COLO668 (cell line): Measurements from ENCODE around the gene PPP1R2B.
A peak's percentile ranks its signal among the peaks of the same experiment; 100 is the strongest.
"Not testable (repeated sequence)": the region's sequence is repeated elsewhere in the genome, so short reads cannot be mapped to it uniquely, and the experiment has no call there.

Experiments
- DNase-seq: peaks from one replicate; lab custom pipeline; 2025; ENCODE audit not compliant: unreplicated experiment; lab: John Stamatoyannopoulos, UW

PPP1R2B gene

DNA sequence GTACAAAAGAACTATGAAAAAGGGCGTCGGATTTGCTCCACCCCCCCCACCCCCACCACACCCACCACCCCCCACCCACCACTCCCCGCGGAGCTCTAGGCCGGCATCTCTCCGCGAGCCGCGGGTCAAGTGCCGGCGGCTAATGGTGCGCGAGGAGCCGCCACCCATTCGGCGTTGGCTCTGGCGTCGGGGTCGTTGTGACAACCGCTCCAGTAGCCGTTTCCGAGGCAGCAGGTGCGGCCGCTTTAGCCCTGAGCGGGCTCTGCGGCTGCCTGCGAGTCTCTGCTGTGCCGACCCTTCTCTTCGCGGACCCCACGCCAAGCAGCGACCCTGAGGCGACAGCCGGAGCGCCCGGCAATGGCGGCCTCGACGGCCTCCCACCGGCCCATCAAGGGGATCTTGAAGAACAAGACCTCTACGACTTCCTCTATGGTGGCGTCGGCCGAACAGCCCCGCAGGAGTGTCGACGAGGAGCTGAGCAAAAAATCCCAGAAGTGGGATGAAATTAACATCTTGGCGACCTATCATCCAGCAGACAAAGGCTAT, at the start of gene PPP1R2B:
Gene PPP1R2B, plus strand, starts transcription at position 90 of the 546 bp plus-strand sequence. Its CDS starts 268 bp downstream, at position 358.
- no peak for DNase-seq

DNA sequence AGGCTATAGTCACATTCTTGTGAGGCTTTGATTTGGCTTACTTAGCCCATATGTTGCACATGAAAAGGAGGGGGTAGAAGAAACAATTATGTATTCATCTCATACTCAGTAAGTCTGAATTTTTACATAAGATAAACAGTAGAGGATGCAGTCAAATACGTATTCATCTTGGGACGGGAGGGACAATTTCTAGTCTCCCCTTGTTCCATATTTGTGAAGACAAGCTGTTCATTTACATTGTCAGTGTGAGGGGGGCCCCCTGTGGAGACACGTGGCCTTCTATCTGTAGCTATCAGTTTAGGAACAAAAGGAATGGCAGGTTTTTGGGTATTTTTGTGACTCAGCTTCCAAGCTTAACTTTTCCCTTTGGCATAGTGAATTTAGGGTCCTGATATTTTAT, 49.2 kb upstream of the PPP1R2B start:
- DNase-seq = no peak

DNA sequence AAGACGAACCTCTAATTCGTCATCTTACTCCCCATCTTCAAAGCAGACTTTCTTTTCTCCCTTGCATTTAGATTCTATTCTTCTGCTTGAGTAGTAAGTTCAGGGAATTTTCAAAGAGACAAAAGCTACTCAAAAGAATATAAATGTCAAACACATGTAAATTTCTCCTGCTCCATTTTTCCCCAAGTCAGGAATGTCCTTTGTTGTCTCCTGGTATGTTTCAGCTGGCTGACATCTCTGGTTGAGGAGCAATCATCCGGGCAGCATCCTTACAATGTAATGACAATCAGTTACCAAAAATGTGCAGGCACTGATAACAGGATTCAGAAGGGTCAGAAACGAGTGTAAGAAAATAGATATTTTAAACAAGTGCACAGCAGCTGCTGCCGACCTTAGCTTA, 47.6 kb upstream of the PPP1R2B start:
- no peak for DNase-seq

DNA sequence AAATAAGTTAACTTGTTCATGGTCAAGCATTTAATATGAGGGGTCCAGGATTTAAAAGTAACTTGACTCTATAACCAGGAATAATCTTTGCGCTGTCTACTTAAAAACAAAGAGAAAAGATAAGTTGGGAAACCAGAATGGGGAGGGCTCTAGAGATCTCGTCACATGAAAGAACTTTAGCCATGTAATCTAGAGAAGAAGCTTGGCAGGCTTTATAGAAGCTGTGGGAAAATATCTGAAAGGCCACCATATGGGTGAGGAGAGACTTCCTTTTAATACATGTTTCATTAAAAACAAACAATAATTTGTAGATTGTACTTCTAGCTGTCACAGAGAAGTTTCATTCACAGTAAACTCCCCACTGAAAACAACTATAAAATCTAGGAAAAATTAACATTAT, 46.7 kb upstream of the PPP1R2B start:
- DNase-seq = no peak

DNA sequence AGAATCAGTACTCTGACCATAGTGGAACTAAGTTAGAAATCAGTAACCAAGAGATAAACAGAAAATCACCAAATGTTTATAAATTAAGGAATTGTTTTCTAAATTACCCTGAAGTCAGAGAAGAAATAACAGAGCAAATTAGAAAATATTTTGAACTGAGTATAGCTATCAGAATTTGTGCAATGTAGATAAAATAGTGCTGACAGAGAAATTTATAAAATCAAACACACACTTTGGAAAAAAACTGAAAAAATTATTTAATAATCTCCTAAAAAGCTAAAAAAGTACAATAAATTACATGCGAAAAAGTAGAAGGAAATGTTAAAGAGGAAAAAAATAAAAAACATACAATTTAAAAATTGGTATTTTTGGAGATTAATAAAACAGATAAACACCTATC, 37.1 kb upstream of the PPP1R2B start:
- DNase-seq = no peak

DNA sequence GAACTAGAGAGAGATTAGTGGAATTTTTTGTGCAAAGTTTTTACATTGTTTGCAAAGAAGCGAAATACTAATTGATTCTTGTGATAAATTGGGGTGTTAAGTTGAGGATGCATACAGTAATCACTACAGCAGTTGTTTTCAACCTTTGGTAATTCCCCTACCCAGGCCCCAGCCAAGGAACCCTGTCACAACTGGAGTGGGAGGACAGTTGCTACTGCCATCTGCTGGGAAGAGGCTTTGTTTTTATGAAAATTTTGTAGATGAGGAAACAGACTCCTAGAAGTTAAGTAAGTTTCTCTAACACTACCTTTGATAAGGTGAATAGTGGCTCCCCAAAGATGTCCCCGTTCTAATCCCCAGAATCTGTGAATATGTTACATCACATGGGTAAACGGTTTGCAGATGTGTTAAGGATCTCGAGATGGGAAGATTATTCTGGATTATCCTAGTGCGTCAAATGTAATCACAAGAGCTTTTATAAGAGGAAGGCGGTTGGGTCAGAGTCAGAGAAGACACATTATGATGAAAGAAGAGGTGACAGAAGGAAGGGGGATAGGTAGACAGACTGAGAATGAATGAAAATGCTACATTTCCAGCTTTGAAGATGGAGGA, 34.0 kb upstream of the PPP1R2B start:
- peak; percentile 12 for DNase-seq

DNA sequence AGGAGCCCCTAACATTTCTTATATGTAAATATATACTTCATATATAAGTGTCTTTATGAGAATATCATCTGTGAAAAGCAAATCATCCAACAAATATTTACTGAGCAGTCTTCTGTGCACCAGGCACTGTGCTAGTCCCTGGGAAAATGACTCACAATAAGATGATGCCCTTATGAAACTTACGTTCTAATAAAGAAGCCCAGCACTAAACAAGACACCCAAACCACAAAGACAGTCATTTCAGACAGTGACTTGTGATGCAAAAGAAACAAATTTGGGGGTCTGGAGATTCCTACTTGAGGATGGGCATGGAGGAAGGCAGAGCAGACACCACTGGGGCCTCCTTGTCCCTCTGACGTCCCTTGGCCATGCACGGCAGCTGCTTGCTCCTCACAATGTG, 30.6 kb upstream of the PPP1R2B start:
- DNase-seq = no peak

DNA sequence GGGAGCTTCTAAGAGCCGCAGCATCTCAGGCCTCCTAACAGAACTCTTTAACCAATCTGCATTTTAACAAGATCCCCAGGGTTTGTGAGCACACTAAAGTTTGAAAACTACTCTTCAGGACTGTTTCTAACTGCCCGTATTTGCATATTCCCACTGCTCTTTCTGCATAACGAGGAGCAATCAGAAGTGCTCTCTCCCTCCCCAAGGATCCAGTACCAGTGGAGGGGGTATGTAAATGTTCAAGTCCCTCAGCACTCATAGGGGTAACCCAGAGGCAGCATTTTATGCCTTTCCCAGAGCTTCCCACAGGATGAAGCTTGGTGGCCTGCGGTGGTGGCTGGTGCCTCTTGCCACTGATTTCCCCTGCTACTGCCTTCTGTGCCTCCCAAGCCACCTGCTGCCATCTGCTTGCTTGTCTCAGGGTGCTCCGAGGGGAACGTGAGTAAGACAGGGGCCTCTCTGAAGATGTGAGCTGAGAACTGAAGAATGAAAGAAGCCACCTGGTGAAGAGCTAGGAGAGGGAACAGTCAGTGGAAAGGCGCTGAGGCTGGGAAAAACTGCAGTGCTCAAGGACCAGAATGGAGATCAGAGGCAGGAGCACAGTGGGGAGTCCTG, 30.0 kb upstream of the PPP1R2B start:
- DNase-seq = no peak

DNA sequence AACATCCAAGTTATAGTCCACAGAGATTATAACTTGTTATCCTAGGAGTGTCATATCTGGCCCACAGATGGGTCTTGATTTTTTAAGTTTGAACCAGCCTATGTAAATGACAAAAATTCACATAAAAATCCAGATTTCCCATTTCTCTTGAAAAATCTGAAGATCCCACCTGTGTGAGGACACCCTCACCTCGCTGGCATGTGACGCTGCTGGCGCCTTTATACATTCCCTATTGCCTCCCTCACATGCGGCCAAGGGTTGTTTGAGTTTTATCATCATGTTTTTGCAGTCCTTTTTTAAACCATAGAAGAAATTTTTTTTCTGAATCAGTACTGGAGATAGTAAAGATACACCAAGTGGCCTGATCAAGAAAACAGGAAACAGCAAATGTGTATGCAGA, 25.9 kb upstream of the PPP1R2B start:
- DNase-seq = no peak

DNA sequence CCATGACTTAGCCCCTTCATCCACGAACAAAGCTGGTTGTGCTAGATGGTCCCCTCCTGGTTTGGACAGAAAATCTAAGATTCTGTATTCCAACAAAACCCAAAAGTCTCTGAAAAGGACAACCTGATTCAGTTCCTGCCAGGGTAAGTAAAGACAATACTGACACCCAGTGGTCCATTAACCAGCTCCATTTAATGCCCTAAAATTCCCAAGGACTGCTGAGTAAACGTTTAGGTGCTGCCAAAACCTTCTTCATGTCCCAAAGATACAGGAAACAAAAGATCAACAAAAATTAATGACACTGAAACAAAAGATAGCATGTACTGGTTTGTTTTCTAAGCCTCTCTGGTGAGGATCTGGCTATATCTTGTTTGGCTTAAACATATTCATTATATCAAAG, 25.3 kb upstream of the PPP1R2B start:
- DNase-seq = peak; percentile 2

DNA sequence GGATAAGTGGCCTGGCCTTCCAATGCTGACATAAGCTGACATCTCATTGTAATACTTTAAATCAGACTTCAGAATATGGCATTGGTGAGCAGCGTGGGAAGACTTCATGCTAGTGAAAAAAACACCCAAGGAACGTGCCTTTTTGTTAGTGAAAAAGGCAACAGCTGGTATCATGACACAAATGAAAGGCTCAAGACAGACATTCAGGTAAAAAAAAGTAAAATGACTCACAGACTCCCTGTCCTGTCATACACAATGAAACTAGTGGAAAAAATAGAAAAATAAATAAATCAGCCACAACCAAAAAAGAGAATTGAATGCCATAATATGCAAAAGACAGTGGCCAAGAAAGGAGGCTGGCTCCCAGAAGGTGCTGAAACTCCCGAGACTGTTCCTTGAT, 24.4 kb upstream of the PPP1R2B start:
- no peak for DNase-seq

DNA sequence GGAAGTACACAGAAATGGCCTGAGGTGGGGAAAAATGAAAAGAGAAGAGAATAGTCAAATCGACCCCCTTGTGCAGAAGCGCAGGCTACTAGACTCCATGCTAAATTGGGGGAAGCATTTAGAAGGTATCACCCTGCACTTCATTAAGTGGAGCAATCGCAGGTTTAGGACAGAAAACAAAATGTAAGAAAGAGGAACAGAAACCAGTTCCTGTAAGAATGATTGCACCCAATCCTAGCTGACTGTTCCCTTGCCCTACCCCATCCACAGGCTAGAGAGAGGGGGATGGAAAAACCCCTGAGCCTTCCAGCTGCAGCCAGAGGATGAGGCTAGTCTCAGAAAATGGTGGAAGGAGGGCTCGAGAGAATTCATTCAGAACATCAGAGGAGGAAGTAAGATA, 23.9 kb upstream of the PPP1R2B start:
- no peak for DNase-seq

DNA sequence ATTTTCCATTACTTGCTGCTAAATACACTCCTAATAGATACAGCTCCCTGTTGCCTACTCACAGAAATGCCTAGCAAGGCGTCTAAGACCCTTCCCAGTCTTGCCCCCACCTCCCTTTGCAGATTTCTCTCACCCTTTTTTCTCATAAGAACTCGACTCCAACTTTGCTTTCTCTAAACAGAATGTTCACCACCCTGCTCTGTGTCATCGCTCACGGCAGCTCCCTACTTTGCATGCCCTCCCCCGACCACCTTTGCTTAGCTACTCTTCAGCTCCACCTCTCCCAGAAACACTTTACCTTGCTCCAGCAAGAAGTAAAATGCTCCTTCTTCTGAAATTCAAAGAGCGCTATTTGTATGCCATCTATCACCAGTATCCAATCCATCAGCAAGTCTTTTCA, 15.2 kb upstream of the PPP1R2B start:
- no peak for DNase-seq

DNA sequence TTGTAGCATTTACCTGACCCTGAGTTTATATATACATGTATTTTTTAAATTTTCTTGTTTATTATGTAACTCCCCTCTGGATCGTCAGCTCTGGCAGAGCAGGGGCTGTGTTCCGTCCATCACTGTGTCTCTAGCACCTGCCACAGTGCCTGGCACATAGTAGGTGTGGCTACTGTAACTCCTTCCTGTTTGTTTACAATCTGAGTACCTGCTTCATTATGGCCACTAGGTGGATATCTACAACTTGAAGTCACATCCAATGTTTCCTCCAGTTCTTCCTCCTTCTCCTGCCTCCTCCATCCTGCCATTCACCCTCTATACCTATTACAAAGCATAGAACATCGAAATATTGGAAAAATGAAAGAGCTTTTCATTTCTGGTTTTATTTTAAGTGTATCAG, 14.2 kb upstream of the PPP1R2B start:
- no peak for DNase-seq

DNA sequence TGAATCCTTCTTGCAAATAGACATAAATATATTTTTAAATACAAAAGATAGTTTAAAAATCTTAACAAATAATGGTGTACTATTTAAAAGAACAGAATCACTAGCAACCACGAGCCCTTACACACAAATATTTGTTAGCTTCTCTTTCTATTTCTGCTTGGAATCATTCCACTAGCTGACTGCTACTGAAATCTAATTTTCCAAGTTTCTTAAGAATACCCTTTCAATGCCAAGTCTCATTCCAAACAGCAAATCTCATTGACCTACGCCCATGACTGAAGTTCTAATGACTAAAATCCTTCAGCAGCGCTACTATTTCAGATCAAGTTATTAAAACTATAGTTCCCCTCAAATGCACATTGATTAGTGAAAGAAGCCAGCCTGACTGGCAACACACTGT, 13.2 kb upstream of the PPP1R2B start:
- no peak for DNase-seq

DNA sequence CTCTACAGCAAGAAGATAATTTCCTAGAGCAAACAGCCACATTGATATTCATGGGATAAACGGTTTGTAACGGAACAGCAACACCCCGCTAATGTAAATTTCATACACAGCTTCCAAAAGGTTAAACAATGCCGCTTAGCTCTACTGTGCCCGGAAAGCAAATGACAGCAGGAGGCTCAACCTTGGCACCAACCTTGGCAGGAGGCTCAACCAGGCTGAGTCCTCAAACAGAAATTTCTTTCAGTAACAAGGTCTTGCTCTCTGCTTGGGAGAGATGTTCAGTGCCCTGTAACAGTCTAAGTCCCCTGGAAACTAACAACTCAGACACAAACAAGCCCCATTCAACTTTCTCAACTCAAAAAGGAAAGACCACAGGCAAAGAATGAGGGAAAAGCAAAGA, 11.1 kb upstream of the PPP1R2B start:
- DNase-seq = no peak

DNA sequence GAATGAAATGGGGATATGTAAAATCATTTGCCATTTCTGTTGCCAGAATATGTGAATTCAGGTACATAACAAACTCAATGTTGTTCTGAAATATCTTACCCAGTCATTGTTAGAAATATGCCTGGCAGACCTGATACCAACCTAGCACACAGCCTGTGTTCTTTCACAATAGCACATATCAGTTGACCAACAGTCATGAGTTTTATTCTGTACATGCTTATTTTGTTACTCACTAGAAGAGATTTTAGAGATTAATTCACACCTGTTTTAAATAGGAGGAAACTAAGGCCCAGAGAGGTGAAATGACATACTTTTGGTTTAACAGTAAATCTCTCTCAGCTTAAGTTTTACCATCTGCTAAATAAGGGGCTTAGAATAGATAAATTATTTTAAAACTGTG, 8.4 kb upstream of the PPP1R2B start:
- no peak for DNase-seq

DNA sequence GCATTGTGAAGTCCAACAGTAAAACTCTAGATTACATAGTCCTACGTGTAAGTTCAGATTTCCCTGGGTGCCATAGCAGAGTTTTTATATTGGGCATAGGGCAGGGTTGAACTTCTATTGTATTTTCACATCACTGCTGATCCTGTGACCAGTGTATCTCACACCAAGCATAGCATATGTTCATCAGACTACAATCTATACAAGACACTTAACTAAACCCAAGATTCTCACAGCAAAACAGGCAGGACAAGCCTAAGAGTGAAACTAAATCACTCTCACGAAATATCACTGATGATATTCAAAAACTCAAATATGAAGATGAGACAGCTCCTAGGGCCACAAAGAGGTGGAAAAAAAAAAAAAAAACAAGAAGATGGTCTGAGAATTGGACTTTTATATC, 3.2 kb upstream of the PPP1R2B start:
- DNase-seq = no peak

DNA sequence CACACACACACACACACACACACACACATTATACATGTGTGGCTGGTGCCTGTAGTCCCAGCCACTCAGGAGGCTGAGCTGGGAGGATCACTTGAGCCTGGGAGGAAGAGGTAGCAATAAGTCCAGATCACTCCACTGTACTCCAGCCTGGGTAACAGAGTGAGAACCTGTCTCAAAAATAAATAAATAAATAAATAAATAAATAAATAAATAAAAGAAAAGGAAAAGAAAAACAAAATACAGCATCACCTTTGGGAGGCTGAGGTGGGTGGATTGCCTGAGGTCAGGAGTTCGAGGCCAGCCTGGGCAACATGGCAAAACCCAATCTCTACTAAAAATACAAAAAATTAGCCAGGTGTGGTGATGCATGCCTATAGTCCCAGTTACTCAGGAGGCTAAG, 1.6 kb upstream of the PPP1R2B start:
- DNase-seq = not testable (repeated sequence)

DNA sequence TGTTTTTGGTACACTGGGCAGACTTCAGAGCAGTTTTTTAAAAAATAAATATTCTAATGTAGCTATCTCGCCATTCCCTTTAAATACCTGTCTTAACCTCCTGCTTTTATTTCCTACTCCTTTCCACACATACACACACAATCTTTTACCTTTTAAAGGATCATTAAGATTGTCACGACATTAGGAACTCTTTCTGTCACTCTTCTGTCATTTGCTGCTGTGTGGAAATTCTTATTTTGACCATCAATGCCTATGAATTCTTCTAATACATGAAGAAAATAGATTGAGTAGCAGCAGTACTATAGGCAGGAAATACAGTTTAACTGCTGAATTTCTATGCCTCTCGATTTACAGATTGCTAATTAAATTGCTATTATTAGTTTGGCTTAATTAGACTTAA, 1.8 kb downstream of the PPP1R2B start:
- no peak for DNase-seq

DNA sequence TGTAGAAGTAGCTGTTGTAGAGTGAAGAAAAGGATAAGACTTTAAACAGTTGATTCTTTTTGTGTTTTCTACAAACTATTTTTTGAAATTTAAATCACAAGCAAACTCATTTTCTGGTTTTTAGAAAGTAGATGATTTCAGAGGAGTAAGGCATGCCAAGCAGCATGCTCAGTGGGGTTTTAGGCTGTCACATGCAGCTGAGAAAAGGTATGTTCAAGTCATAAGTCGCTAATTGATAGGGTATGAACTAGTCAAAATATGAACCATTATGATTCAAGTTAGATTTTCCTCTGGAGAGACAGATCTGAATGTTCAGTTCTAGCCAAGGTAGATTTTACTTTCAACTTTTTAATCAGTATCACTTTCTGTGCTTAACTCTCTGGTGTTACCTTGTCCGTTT, 3.0 kb downstream of the PPP1R2B start:
- not testable (repeated sequence) for DNase-seq

DNA sequence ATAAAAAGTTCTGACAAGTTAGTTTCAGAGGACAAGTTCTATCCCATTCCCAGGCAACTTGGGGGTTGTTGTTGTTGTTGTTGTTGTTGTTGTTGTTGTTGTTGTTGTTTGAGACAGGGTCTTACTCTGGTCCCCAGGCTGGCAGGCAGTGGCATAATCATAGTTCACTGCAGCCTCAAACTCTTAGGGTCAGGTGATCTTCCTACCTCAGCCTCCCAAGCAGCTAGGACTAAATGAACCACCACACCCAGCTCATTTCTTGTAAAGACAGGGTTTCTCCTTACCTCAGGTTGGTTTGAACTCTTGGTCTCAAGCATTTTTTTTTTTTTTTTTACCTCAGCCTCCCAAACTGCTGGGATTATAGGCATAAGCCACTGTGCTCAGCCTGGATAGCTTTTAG, 15.3 kb downstream of the PPP1R2B start:
- DNase-seq = no peak

DNA sequence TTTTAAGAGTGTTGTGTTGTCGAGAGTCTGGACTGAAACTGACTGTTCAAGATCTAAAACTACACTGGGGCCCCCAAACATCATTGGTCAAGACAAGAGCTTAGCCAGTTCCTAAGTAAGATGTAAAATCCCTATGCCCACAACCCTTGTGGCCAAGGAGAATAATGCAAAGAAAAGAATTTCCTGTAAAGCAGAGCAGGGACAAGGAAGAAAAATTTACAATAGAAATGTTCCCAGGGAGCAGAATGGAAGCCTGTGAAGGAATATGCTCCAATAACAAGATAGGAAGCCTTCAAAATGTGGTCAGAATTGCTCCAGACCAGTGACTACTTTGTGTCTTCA, 20.4 kb downstream of the PPP1R2B start:
- no peak for DNase-seq
